Raji (cell line): ENCODE measurements around the gene MIA.

Source experiments
- POLR2A ChIP-seq: IDR thresholded peaks from 2 replicates; pipeline ENCODE4 v1.6.1; 2011; ENCODE audit warnings: low read depth, low read length, control low read depth; ENCODE audit not compliant: insufficient read depth

Gene MIA

GRCh38 chr19:40804783-40805242 lies 29.5 kb downstream of the MIA start:
- TF ChIP-seq POLR2A: no peak

GRCh38 chr19:40805258-40805868 lies 30.0 kb downstream of the MIA start:
- TF ChIP-seq POLR2A: no peak

DNA sequence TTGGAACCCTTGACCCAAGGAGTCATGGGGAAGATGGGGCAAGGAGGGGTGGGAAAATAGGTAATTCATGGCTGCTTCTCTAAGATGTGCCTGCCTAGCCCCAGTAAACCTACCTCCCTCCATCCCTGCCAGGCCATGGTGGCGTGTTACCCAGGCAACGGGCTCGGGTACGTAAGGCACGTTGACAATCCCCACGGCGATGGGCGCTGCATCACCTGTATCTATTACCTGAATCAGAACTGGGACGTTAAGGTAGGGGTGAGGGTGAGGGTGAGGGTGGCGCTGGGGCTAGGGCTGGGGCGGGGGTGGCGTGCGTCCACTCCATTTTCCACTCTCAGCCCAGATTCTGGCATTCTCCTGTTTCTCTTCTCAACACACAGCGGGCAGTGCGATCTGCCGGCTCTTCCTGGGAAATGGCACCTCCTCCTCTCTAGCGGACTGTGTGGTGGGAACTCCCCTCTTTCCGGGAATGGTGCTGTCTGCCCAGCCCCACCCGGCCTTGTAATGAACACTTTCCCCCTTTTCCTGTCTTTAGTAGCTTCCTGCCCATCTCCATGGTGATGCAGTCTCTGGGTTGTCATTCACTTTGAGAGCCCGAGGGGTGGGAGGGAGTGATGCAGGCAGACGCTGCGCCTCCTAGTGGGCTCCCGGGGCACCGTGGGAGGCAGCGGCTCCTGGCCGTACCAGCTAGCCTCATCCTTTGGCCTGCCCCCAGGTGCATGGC lies 31.3 kb downstream of the MIA start:
- no peak for TF ChIP-seq POLR2A

DNA sequence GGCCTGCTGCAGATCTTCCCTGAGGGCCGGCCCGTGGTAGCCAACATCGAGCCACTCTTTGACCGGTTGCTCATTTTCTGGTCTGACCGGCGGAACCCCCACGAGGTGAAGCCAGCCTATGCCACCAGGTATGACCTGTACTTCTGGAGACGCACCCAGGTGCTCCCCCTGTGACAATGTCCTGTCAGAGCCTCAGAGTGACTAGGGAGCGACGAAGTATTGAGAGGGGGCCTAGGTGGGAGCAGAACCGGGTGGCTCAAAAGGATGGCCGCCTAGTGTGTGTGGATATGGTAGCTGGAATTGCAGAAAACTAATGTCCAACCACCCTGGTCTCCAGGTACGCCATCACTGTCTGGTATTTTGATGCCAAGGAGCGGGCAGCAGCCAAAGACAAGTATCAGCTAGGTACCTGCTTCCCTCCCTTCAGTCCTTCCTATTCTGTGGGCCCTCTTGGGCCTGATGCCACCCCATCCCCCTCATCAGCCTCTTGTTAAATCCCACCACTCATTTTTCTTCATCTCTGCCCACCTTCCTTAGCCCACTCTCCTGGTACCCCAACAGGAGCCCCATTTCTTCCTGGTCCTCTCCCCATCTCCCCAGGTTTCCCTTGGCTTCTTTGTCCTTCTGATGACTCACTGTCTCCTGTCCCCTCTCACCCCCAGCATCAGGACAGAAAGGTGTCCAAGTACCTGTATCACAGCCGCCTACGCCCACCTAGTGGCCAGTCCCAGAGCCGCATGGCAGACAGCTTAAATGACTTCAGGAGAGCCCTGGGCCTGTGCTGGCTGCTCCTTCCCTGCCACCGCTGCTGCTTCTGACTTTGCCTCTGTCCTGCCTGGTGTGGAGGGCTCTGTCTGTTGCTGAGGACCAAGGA lies 32.1 kb downstream of the MIA start:
- no peak for TF ChIP-seq POLR2A

DNA sequence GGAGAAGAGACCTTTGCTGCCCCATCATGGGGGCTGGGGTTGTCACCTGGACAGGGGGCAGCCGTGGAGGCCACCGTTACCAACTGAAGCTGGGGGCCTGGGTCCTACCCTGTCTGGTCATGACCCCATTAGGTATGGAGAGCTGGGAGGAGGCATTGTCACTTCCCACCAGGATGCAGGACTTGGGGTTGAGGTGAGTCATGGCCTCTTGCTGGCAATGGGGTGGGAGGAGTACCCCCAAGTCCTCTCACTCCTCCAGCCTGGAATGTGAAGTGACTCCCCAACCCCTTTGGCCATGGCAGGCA lies 32.7 kb downstream of the MIA start:
- TF ChIP-seq POLR2A: no peak

- TF ChIP-seq POLR2A: no peak
Observed at GRCh38 chr19:40808497-40808896, 33.2 kb downstream of the MIA start.

DNA sequence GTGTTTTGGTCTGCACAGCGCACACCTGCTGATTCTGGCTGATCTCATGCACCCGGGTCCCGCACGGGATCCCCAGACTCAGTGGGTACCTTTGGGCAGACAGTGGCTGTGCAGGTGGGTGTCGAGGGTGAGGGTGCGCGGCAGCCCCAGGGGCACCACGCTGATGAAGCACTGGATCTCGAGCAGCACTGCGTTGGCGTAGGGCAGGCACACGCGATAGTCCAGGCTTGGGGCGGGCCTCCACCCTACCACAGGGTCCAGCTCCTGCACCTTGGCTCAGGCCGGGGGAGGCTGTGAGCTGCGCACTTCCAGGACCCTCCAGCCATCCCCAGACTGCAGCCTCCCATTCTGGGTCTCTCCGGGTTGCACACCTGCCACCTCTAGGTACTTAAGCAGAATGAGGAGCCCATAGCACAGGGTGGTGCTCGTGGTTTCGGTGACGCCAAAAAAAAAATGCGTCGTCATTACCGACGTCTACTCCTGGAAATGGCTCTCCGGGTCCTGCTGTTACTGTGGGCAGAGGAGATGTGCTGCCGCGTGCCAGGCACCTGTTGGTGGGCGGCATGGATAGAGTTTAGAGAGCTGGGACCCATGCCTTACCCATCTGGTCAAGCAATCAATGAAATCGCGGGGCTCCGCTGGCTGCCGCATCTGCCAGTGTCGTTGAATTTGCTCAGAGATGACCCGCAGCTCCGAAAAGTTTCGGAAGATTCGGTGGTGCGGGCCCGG lies 34.2 kb downstream of the MIA start:
- no peak for TF ChIP-seq POLR2A

- TF ChIP-seq POLR2A: no peak
Observed at GRCh38 chr19:40810160-40810559, 34.8 kb downstream of the MIA start.

GRCh38 chr19:40811478-40812341 lies 36.4 kb downstream of the MIA start:
- TF ChIP-seq POLR2A: no peak

- no peak for TF ChIP-seq POLR2A
Observed at GRCh38 chr19:40813182-40813581, 37.9 kb downstream of the MIA start.

DNA sequence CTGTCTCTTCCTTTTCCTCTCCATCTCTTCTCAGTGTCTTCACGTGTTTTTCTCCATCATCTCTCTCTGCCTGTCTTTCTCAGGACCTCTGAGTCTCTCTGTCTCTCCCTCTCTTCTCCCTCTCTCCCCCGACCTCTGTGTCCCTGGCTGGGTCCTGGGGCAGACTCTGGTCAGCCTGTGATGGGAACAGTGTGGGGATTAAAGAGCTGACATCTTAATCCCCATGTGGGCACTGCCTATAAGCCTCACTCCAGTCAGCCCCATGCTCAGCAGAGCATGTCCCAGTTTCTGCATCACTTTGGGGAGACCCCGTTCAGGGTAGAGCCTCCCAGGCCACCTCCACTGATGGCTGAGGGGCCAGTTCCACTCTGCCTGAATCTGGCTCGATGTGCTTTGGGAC lies 39.9 kb downstream of the MIA start:
- TF ChIP-seq POLR2A: no peak

GRCh38 chr19:40822161-40822560 lies 46.8 kb downstream of the MIA start:
- no peak for TF ChIP-seq POLR2A
